ENCODE results near the gene SUSD2.

DNA sequence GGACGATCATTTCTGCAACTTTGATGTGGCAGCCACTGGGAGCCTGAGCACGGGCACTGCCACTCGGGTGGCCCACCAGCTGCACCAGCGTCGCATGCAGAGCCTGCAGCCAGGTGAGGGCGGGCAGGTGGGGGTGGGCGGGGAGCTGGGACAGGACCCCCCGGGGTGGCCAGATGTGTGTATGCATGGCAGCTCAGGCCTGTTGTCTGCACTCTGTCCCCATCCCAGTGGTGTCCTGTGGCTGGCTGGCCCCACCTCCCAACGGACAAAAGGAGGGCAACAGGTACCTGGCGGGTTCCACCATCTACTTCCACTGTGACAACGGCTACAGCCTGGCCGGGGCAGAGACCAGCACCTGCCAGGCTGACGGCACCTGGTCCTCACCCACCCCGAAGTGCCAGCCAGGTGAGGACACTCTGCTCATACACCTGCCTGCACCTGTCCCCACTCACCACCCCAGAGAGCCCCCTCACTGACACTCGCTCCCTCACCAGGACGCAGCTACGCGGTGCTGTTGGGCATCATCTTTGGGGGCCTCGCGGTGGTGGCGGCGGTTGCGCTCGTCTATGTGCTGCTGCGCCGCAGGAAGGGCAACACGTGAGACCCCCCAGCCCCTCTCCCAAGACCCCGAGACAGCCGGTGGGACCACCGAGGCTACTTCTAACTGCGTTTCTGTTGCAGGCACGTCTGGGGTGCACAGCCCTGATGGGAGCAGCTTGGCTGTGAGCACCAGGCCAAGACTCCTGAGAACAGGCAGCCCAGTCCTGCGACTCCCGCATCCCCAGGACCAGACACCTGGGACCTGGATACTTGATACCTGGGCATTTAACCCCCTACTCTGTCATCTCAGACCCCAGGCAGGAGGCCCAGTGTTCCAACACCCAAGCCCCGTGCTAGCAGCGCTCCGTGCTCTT, 6.7 kb downstream of the SUSD2 start:
- TF ChIP-seq, protein P1, sequence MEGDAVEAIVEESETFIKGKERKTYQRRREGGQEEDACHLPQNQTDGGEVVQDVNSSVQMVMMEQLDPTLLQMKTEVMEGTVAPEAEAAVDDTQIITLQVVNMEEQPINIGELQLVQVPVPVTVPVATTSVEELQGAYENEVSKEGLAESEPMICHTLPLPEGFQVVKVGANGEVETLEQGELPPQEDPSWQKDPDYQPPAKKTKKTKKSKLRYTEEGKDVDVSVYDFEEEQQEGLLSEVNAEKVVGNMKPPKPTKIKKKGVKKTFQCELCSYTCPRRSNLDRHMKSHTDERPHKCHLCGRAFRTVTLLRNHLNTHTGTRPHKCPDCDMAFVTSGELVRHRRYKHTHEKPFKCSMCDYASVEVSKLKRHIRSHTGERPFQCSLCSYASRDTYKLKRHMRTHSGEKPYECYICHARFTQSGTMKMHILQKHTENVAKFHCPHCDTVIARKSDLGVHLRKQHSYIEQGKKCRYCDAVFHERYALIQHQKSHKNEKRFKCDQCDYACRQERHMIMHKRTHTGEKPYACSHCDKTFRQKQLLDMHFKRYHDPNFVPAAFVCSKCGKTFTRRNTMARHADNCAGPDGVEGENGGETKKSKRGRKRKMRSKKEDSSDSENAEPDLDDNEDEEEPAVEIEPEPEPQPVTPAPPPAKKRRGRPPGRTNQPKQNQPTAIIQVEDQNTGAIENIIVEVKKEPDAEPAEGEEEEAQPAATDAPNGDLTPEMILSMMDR (IDR thresholded peaks at IDR 0.05), result no peak
- no peak for TF ChIP-seq POLR2A (IDR thresholded peaks at IDR 0.05)
